ENCODE data around the gene DKC1. TPM values are rescaled to one million over a fixed set of nuclear protein-coding genes. Genes with fewer than 3 reads are reported as not detected.

DKC1 gene
- total RNA-seq, 2 donors from 2014 or later, result 28.5 to 55.0 TPM

DNA sequence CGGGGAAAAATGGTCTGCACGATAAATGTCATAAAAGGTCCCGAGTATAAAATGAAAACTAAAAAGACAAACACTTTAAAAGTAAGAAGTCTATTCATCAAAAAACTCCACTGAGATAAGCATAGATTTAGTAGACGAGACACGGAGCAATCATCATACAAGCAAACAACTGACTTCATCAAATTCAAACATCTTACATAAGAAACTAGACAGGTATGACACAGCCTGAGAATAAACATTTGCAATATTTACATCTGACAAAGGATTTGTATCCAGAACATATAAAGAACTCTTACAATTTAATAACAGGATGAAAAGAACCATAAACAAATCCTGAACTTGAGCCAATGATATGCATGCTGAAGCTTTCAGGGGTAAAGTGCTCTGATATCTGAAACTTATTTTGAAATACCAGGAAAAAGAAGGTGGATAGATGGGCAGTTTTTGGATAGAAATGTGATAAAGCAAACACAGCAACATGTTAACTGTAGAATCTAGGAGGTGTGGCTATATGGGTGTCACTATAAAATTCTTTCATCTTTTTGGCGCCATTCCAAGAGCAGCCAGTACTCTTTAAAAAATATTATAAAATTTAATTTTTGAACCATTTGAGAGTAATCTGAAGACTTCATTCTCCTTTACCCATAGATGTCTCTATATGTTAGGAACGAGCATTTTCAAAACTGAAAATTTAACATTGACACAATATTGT, 30.6 kb downstream of the DKC1 start:
- Histone ChIP-seq H3K9me3 (no peaks in the 10 kb centered on the region), H3K4me3 (no peak overlapping the region), H3K4me1 (no peaks in the 10 kb centered on the region), H3K9ac (ENCODE audit: low read depth in 2 of 2, low read length in 2 of 2) (no peak overlapping the region), H3K27ac (no peak overlapping the region), H3K36me3 (no peaks in the 10 kb centered on the region), H3K27me3 (no peaks in the 10 kb centered on the region)
- TF ChIP-seq, protein P1, sequence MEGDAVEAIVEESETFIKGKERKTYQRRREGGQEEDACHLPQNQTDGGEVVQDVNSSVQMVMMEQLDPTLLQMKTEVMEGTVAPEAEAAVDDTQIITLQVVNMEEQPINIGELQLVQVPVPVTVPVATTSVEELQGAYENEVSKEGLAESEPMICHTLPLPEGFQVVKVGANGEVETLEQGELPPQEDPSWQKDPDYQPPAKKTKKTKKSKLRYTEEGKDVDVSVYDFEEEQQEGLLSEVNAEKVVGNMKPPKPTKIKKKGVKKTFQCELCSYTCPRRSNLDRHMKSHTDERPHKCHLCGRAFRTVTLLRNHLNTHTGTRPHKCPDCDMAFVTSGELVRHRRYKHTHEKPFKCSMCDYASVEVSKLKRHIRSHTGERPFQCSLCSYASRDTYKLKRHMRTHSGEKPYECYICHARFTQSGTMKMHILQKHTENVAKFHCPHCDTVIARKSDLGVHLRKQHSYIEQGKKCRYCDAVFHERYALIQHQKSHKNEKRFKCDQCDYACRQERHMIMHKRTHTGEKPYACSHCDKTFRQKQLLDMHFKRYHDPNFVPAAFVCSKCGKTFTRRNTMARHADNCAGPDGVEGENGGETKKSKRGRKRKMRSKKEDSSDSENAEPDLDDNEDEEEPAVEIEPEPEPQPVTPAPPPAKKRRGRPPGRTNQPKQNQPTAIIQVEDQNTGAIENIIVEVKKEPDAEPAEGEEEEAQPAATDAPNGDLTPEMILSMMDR (IDR thresholded peaks at IDR 0.05), result no peak
- intact Hi-C loops (cut with DNase I), result no loop called here
- DNase-seq, result no peak

DNA sequence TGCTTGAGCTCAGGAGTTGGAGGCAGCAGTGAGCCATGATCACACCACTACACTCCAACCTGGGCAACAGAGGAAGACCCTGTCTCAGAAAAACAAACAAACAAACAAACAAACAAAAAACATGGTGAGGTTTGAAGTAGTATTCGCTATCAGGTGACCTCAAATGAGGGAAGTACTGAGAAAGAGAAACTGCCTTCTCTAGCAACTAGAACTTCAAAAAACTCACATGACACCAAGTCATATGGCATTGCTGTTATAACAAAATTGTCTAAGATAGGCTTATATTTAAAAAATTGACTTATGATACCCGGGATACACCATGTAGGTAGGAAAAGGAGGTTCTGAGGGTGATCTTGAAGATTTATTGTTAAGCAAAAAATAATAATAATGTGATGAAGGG, 32.4 kb downstream of the DKC1 start:
- Histone ChIP-seq H3K36me3 (no peaks in the 10 kb centered on the region), H3K4me1 (peaks cover under 1% of the 10 kb centered on the region), H3K9ac (ENCODE audit: low read depth in 2 of 2, low read length in 2 of 2) (no peak overlapping the region), H3K27me3 (no peaks in the 10 kb centered on the region), H3K9me3 (no peaks in the 10 kb centered on the region), H3K27ac (no peak overlapping the region), H3K4me3 (no peak overlapping the region)
- TF ChIP-seq, protein P1 (IDR thresholded peaks at IDR 0.05), result no peak
- intact Hi-C loops (cut with DNase I), result no loop called here
- no peak for DNase-seq

DNA sequence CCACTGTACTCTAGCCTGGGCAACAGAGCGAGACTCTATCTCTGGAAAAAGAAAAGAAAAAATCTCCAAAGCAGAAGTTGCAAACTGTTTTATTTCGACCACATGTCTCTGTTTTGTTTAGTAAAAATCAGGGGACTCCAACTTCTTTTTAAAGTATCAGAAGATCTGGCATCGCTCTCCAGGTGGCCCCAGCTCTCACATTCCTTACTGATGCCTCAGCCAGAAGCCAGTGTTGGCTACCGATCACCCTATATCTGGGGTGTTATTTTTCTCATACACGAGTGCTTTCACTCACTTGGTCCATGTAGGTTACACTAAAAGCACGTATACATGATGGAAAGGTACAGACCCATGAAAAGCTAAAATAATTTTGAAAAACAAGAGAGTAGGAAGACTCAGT, 34.3 kb downstream of the DKC1 start:
- no peak for DNase-seq
- intact Hi-C loops (cut with DNase I), result no loop called here
- Histone ChIP-seq H3K4me3 (no peak overlapping the region), H3K27ac (no peak overlapping the region), H3K9me3 (no peaks in the 10 kb centered on the region), H3K4me1 (peaks cover 4% of the 10 kb centered on the region), H3K9ac (ENCODE audit: low read depth in 2 of 2, low read length in 2 of 2) (no peak overlapping the region), H3K27me3 (no peaks in the 10 kb centered on the region), H3K36me3 (no peaks in the 10 kb centered on the region)
- TF ChIP-seq, protein P1 (IDR thresholded peaks at IDR 0.05), result no peak

DNA sequence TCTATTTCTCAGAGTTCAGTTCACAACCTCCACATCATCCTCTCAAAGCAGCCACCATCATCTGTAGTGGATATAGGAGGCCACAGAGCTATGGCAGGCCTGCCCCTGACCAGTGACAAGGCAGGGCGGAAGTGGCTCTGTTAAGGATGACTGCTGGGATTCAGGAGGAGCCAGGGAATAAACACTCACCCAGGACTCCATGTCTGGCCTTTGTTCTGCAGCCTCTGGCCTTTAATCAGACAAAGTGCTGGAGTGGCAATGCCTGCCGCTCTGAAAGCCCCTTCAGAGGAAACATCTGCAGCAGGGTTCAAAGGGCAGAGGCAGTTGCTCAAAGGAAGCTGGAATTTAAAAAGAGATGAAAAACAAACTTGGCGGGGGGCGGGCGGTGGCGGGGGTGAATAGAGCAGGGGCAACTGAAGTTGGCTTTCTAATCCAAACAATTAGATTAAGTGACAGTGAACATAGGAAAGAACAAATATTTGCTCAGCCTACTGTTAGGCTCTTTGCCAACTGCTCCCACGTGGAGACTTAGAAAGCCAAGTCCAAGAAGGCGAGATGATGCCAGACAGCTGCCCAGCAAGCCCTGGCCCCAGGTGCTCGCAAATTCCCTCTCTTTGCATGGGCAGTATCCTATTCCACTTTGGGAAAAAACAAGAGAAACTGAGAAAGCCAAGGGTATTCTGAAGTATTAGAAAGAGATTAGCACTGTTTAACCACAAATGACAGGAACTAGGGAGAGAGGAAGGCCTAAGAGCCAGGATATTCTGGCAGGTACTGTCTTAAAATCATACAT, 37.1 kb downstream of the DKC1 start:
- no peaks in the 10 kb centered on the region for H3K9me3 ChIP-seq
- H3K4me1 ChIP-seq, result peaks cover 4% of the 10 kb centered on the region
- no peak overlapping the region for H3K4me3 ChIP-seq
- peak; percentile 71 for DNase-seq
- TF ChIP-seq, protein P1 (IDR thresholded peaks at IDR 0.05), result no peak
- peak overlapping the region; percentile 57 for H3K27ac ChIP-seq
- H3K36me3 ChIP-seq, result no peaks in the 10 kb centered on the region
- no peak overlapping the region for H3K9ac ChIP-seq (ENCODE audit: low read depth in 2 of 2, low read length in 2 of 2)
- intact Hi-C loops (cut with DNase I), result no loop called here
- H3K27me3 ChIP-seq, result no peaks in the 10 kb centered on the region

DNA sequence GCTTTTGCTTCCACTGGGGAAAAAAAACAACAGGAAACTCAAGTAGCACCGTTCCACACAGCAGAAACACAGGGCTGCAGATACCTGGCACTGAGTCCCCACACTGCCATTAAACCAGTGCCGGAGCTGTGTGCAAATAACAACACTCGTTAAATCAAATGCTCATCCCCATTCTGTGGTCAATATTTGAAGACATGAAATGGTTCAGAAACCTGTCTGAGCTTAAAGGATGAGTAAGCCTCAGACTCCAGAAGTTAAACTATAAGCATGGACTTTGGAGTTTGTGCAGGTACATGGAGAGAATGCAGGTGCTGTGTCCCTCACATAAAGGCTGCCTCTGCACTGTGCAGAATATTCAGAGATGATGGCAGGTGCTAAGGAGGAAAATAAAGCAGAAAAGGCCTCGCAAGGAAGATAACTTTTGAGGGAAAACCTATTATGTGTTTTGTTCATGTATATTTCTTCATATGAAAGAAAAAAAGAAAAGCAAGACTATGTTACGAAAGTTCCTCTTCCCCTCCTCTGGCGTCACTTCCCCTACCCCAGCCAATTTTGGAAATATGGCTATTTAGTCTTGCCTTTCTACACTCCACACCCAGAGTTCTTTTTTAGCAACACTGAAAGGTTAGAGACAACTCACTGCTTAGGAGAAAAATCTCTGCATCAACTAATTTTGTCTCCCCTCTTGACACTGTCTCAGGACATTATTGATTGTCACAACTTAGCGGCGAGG, 38.0 kb downstream of the DKC1 start:
- TF ChIP-seq, protein P1 (IDR thresholded peaks at IDR 0.05), result no peak
- DNase-seq, result no peak
- intact Hi-C loops (cut with DNase I), result no loop called here

More for the DNA sequence above, 38.0 kb downstream of the DKC1 start:
- Histone ChIP-seq H3K9me3 (no peaks in the 10 kb centered on the region), H3K9ac (ENCODE audit: low read depth in 2 of 2, low read length in 2 of 2) (no peak overlapping the region), H3K36me3 (no peaks in the 10 kb centered on the region), H3K27ac (peak overlapping the region; percentile 57), H3K27me3 (no peaks in the 10 kb centered on the region), H3K4me1 (peaks cover 4% of the 10 kb centered on the region), H3K4me3 (no peak overlapping the region)
